EH (cell line): Measurements from ENCODE around the gene MINAR2.

Source experiments
- DNase-seq: peaks from one replicate; pipeline ENCODE4 v3.0.0-alpha.2; 2015; ENCODE audit warnings: low read depth

Gene MINAR2

GRCh38 chr5:129771058-129771838 is 23.4 kb downstream of the MINAR2 start:
- peak; percentile 49 for DNase-seq

GRCh38 chr5:129773376-129773775 is 25.5 kb downstream of the MINAR2 start:
- no peak for DNase-seq

- DNase-seq = no peak
Observed at GRCh38 chr5:129781594-129781993, 33.7 kb downstream of the MINAR2 start.

- DNase-seq = no peak
Observed at GRCh38 chr5:129803403-129803802, 55.5 kb downstream of the MINAR2 start.

- DNase-seq = no peak
Observed at GRCh38 chr5:129804705-129805104, 56.8 kb downstream of the MINAR2 start.

GRCh38 chr5:129807162-129807814 is 59.4 kb downstream of the MINAR2 start:
- no peak for DNase-seq
